Fibroblast of skin of left quadriceps (primary cell): ENCODE measurements around the gene ACSM6.
"Not testable (repeated sequence)": the region's sequence is repeated elsewhere in the genome, so short reads cannot be mapped to it uniquely, and the experiment has no call there.

Experiments used
- DNase-seq, 2 experiments: peaks; one replicate each; pipeline ENCODE4 v3.0.0-alpha.2; 2013; ENCODE audit warnings: low read depth in 2 of 2

The ACSM6 gene

DNA sequence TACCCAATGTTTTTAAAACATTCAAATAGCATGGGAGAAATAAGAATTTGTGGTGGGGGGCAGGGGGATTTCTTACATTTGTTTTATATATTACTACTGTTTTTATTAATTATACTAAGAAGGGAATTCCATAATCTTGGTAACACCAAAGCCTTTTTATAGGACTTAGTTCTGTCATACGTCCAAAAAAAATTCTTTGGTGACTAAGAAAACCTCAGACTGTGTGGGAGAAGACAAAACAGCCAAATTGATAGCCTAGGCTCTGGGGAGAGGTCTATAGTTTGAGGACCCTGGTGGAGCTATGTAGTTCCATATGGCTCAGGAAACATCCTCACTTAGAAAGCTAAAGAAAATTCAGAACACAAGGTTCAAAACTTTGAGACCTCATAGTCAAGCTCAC lies 23.4 kb downstream of the ACSM6 start:
- no peak for DNase-seq

DNA sequence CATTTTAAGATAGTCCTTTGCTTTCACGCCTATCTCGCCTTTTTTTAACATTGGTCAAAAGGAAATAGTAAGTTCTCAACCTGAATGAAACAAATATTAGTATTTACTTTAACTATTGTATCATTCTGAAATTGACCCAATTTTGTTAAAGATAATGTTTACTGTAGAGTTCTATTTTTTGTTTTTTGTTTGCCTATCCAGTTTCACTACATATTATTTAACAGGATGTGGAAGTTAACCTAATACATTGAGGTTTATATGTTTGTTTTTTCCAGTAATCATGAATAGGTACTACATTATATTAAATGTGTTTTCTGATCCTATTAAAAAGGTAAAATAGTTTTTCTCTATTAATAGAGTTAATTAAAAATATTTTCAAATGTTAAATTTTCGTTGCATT lies 26.5 kb downstream of the ACSM6 start:
- DNase-seq = no peak

DNA sequence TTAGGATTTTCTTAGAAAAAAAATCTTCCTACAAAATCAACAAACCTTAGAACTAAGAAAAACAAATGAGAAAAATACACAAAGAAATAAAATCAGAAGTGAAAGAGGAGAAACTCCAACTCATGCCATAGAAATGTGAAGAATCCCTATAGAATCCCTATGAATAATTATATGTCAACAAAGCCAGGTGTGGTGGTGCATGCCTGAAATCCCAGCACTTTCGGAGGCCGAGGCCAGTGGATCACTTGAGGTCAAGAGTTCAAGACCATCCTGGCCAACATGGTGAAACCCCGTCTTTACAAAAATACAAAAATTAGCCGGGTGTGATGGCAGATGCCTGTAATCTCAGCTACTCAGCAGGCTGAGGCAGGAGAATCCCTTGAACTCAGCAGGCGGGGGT lies 27.1 kb downstream of the ACSM6 start:
- no peak for DNase-seq

DNA sequence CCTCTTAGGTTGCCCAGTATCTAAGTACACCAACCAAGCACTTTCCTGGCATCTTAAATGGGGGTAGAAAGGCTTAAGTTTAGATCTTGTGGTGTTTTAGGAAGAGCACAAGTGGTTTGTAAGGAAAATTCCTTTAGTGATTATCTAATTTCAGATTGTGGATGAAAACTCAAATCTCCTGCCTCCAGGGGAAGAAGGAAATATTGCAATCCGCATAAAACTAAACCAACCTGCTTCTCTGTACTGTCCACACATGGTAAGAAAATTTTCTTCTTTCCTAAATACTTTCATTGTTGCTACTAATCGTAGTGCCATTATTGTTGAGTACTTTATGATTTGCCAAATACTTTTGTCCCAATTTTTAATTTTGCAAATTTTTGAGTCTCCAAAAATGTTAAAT lies 31.1 kb downstream of the ACSM6 start:
- no peak for DNase-seq

DNA sequence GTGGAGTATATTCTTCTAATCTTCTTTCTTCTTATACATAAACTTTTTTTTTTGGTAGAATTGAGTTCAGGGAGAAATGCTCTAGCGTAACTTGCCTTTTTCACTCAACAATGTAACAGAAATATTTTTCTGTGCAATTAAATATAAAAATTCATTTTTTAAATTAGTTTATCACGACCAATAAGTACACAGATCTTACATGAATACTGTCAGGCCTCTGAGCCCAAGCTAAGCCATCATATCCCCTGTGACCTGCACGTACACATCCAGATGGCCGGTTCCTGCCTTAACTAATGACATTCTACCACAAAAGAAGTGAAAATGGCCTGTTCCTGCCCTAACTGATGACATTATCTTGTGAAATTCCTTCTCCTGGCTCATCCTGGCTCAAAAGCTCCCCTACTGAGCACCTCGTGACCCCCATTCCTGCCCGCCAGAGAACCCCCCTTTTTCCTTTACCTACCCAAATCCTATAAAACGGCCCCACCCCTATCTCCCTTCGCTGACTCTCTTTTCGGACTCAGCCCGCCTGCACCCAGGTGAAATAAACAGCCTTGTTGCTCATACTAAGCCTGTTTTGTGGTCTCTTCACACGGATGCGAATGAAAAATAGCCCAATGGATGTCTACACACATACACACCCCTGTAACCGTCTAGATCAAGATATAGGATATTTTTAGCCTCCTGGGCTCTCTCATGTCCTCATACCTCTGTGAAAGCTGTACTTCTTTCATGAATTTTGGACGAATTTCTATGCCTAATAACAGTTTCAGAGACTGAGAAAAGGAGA lies 35.1 kb downstream of the ACSM6 start:
- not testable (repeated sequence) for DNase-seq

DNA sequence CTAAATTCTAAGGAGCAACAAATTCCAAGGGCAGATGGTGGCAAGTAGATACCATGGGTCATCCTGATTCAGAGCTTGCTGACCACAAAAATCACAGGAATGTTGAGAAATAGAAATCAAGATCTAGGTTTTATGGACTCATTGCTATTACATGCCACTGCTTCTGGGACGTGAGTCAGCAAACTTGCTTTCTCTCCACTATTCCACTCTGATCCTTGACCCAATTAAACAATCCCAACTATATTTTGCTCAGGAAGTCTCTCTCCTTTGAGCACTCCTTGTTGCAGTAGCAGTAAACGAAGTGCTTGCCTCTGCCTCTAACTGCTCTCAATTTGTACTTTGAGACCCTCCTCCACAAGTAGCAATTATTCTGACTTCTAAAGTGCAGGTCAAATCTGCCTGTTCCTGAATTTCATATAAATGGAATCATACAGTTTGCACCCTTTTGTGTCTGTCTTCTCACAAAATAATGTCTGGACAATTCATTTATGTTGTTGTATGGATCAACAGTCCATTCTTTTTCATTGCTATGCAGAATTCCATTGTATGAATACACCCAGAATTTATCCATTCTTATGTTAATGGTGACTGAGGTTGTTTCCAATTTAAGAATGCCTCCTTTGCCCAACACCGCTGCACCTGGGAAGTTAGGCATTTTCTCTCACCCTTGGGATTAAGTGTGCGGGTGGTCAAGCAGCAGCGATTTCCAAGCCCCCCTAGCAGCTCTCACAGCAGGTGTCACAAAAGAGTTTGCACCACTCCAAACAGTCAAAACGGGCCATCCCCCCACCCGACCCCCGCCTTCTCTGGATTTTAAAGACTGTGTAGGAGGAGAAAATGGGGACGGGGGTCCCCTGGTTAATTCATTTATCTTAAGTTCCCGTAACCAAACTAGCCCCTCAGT lies 35.9 kb downstream of the ACSM6 start:
- DNase-seq = peak; percentile 95

DNA sequence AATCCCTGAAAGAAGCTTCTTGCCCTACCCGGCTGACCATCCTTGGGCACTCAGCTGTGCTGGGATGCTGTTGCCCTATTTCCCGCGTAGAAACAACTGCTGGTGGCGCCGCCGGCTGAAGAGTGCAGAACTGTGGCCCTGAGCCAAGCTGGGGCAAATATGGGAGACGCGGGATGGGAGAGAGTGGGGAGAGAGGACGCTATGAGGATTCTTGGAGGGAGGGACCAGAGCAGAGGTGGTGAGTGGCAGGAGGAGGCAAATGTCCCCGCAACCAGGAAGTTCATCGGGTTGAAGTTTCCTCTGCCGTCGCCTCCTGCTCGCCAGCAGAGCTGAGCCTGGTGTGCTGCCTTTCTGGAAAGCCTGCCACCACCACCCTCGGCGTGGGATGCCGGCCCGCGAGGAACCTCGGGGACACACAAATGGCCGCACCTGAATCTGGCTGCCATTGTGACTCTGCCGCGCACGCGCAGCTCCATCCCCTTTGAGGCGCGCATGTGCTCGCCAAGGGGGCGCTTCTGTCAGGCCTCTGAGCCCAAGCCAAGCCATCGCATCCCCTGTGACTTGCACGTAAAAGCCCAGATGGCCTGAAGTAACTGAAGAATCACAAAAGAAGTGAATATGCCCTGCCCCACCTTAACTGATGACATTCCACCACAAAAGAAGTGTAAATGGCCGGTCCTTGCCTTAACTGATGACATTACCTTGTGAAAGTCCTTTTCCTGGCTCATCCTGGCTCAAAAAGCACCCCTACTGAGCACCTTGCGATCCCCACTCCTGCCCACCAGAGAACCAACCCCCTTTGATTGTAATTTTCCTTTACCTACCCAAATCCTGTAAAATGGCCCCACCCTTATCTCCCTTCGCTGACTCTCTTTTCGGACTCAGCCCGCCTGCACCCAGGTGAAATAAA lies 36.9 kb downstream of the ACSM6 start:
- not testable (repeated sequence) for DNase-seq

DNA sequence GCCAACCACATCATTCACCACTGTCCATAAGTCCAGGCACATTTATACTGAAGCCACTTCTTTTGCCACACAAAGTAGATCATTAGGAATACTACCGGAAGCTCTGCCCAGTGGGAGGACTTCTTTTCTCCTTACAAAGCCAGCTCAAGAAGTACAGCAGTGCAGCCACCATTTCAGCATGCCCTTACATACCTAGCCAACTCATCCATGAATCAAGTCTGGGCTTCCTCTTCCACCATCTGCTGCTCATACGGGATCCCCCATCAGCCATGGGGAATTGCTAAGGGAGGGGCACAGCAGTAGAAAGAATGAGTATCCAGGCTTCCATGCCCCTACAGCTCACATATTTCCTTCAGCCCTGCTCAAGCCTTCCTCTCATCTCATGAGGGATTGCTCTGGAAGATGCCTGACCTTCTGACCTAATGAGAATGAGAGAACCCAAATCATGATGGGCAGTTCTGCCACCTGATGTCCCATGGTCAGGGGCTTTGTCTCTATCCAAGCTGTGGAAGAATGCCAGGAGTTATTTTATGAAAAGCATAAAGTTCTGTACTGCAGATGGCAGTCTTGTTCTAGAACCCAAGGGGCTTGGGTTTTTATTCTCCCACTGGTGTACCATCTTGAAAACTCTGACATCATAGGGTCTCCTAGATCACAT lies 39.5 kb downstream of the ACSM6 start:
- no peak for DNase-seq

DNA sequence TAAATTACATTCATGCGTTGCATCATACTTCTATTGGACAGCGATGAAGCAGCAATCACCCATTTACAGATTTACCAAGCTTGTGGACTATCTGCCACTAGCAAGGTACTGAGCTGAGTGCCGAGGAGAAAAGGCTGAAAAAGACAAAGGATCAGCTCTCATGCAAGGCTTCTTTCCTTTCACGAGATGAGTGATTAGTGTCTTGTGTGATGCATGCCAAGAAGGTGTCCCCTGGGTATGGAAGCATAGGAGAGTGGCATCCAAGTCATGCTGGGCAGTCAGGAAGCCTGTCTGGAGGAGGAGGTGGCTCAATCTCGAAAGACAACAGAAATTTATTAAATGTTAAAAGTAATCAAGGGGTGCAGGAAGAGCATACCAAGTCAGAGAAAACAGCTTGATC lies 40.9 kb downstream of the ACSM6 start:
- no peak for DNase-seq

DNA sequence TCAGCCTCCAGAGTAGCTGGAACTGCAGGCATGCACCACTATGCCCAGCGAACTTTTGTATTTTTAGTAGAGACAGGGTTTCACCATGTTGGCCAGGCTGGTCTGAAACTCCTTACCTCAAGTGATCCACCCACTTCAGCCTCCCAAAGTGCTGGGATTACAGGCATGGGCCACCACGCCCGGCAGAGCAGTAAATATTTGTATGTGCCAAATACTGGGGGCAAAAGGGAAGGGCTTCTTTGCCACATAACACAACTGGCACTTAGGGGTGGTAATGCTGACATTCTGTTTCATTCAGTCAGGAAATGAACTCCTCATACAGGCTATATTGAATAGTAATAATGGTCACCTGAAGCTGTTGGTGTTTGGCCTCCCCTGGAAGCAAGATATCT lies 41.6 kb downstream of the ACSM6 start:
- DNase-seq = no peak

DNA sequence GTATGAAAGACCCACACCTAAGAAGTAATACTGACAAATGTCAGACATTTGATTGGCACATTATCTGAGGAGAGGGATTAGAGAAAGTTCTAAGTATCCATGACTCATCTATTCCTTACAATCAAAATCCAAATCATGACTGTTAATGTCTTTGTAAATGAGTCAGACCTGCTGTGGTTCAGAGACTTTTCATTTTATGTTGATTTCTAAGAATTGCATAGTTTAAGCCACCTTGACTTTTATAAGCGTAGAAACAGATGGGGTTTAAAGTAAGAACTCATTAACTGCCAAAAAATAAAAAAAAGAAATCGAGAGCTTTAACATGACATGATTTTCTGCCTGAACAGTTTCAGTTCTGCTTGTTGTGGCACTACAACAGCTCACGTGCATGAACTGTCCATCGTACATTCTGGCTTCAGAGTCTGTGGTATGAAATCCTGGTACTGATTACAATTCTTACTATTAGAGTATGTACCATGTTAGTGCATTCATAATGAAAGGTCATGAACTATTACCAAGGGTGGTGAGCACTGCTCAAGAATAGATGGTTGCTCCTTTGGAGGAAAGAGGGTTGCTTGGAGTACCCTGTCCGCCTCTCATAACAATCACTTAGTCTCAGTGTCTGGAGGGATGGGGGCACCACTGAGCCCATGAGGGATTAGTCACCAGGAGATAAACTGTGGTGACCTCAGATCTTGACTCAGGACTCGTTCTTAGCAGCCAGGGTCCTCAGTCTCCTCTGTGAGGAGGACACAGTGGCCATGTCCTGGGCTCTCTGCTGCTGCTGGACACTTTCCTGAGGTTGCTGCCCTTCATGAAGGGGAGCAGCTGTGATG lies 42.2 kb downstream of the ACSM6 start:
- DNase-seq = peak; percentile 49 to 54

DNA sequence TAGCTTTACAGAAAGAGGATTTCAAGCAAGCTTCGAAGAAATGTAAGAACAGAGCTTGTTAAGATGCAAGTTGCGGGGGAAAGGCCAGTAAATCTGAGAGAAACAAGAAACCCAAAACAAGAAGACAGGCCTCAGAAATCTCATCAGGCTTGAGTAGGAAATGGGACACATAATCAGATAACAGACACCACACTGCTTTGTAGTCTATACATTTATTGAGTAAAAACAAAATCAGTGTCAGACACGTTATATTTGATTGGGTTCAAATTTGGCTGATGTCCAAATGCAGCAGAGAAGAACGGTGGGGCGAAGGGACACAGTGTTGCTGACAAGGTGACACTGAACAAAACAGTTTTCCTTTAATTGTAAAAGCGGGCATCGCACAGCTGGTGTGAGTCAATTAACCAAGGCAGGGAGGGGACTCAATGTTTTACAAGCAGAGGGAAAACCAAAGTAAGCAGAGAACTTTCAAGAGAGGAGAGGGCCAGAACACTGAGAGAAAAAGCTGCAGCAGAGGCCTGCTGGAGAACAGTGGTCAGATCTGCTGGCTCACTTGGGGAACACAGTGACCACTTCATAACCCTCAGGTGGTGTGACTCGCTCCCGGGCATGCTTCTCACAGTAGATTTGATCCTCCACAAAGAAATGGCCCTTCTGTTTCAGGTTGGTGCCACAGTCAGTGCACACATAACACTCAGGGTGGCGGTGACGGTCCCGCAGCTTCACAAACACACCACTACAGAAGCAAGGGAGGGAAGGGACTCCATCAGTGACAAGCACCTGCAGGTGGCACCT lies 43.5 kb downstream of the ACSM6 start:
- DNase-seq = no peak

DNA sequence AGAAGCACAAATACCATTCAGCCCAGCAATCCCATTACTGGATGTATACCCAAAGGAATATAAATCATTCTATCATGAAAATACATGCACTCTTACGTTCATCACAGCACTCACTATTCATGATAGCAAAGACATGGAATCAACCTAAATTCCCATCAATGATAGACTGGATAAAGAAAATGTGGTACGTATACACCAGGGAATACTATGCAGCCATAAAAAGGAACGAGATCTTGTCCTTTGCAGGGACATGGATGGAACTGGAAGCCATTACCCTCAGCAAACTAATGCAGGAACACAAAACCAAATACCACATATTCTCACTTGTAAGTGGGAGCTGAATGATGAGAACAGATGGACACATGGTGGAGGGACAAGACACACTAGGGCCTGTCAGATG lies 46.1 kb downstream of the ACSM6 start:
- DNase-seq = not testable (repeated sequence)

DNA sequence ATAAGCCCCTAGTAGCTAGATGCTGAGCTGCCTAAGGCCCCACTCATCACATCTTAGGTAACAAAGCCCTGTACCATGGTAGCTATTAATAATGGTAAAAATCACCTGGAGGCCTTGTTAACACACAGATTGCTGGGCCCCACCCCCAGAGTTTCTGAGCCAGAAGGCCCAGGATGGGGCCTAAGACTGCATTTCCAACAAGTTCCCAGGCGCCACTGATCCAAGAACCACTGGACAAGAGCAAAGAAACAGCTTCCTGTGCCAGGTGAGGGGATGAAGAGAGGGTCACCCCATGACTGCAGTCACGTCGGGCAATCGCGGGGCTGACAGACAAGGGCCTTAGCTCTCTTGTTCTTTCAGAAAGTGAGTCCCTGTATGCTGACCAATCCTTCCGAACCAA lies 46.8 kb downstream of the ACSM6 start:
- DNase-seq = no peak

DNA sequence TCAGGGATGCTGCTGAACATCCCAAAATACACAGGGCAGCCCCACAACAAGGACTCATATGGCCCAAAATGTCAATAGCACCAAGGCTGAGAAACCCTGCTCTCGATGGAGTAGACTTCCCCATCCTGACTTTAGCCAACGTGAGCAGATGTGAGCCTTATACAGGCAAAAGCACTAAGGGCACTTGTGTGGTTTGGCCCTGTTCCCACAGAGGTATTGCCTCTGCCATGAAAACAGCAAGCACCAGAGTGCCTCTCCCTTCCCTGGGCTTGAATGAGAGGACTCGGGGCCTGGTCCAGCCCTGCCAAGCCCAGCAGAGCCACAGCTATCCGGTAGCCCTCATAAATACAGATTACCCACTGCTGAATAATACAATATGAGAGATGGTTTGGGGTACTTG lies 47.5 kb downstream of the ACSM6 start:
- DNase-seq = no peak

DNA sequence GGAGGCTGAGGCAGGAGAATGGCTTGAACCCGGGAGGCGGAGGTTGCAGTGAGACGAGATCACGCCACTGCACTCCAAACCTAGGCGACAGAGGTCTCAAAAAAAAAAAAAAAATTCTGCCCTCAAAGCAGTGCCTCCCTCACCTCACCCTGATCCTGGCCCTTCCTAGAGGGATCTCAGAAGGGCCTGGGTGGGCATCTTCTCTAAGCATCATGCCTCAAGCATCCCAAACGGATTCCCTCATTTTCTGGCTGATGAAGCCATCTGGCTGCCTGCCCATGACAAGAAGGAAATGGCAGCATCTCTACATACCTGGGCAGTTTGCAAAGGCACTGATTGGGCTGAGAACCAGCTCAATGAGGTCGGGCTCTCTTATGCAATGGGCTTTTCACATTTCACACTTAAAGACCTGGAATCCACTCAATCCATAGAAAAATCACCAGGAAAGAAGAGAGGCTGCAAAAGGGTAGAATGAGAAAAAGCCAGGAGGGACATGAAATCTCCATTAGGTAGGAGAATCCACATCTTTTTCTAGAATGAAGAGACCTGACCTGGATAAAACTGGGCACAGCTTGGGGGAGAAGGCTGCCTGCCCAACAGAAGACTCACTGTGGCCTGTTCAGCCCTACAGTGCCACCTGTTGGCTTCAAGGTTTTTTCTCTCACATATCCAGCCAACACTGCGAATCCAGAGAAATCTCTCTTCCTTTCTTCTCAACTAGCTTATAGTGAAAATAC lies 48.7 kb downstream of the ACSM6 start:
- DNase-seq = no peak

DNA sequence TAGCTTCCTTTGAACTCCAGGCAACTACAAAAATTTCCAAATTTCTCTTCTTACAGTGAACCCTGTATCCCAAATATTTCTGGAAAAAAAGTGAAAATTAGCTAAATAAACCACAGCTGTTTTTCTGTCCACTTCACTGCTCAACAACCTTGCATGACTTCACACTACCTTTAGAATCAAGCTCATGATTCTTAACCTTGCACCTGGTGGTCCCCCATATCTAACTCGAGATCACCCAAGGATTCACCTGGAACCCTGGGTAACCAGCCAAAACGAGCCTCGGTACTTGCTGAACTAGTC lies 49.2 kb downstream of the ACSM6 start:
- DNase-seq = no peak

DNA sequence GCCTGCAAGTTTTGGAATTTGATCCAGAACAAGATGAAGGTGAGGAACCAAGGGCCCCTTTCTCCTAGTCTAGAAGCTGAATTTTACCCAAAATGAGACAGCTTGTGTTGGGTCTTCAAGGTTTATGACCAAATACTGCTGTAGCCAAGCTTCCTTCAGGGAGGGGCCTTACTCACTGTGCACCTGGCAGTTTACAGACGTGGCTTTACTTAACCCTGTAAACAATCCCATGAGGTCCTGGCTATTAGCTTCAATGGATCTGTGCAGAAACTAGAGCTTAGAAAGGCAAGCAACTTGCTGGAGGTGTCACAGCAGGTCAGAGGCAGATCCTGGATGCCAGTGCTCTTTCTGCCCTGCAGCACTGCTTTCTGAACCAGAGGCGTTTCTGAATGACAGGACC lies 50.1 kb downstream of the ACSM6 start:
- no peak for DNase-seq

DNA sequence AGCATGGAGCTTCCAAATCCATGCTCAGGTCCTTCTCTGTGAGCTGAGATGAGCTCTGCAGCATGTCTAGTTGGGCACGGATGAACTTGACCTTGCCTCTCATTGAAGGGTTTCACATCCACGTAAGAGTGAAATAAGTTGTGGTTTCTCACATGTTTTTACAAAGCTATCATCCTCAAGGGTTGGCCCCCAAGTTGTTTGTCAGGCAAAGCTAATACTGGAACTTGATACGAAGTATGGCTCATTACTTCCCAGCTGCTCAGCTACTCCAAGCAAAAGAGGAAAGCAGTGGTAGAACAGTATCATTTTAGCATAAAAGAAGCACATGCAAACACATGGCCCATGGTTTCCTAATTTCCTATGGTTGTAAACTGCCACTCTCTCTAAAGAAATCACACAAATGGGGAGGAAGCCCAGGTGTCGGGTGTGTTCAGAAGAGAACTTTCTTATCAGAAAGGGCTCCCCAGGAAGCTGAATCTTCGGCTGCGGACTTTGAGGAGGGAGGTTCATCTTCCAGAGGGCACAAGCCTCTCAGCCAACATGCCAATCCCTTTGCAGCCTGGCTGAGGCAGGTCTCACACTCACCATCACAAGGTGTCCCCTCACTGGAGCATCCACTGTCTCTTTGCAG lies 51.5 kb downstream of the ACSM6 start:
- no peak for DNase-seq
